Calu3 (cell line): Measurements from ENCODE around the gene UNC13B. TPM values are rescaled to one million over a fixed set of nuclear protein-coding genes. Genes with fewer than 3 reads are reported as not detected.
"Not testable (repeated sequence)": the region's sequence is repeated elsewhere in the genome, so short reads cannot be mapped to it uniquely, and the experiment has no call there.

Source experiments
- BruUV-seq: library from RNA; stranded (reverse); fragments of 400-500 nt; replicated peaks from 2 replicates; lab custom pipeline; 2021; lab: Mats Ljungman, UMichigan
- CTCF ChIA-PET: fragments of 300-600 bp; sonication (Branson Sonifier 250); formaldehyde crosslinking; loops from one replicate; lab custom pipeline; 2022; ENCODE audit warnings: antibody characterized with exemption; lab: Charles Lee
- DNase-seq: peaks from one replicate; pipeline ENCODE4 v3.0.0; 2022
- H3K27ac Mint-ChIP-seq: one replicate; pipeline ENCODE4 v1.8.0; 2022; ENCODE audit warnings: mixed read lengths; ENCODE audit not compliant: unreplicated experiment
- H3K27me3 Mint-ChIP-seq: one replicate; pipeline ENCODE4 v1.8.0; 2022; ENCODE audit warnings: mixed read lengths; ENCODE audit not compliant: unreplicated experiment
- H3K36me3 Mint-ChIP-seq: one replicate; pipeline ENCODE4 v1.8.0; 2022; ENCODE audit warnings: mild to moderate bottlenecking, moderate library complexity, mixed read lengths; ENCODE audit not compliant: insufficient read depth, unreplicated experiment
- H3K4me1 Mint-ChIP-seq: one replicate; pipeline ENCODE4 v1.8.0; 2022; ENCODE audit warnings: mild to moderate bottlenecking, low read depth, mixed read lengths; ENCODE audit not compliant: unreplicated experiment
- H3K4me3 Mint-ChIP-seq: one replicate; pipeline ENCODE4 v1.8.0; 2022; ENCODE audit warnings: mild to moderate bottlenecking, low read depth, moderate library complexity, mixed read lengths; ENCODE audit not compliant: unreplicated experiment
- H3K9me3 Mint-ChIP-seq: one replicate; pipeline ENCODE4 v1.8.0; 2022; ENCODE audit warnings: low read depth, mixed read lengths; ENCODE audit not compliant: unreplicated experiment
- CTCF ChIP-seq: fragments of 200-600 bp; IDR thresholded peaks from one replicate; pipeline ENCODE4 v1.8.0; 2022; ENCODE audit warnings: antibody characterized with exemption; ENCODE audit not compliant: unreplicated experiment
- intact Hi-C: fragments of 100-400 bp; cut with micrococcal nuclease; formaldehyde crosslinking; loops from one replicate; pipeline ENCODE4 v1.10.0; 2022; ENCODE audit not compliant: unreplicated experiment
- total RNA-seq: library from RNA; stranded (reverse); gene quantifications from 2 replicates; pipeline ENCODE4 v1.2.3, GENCODE V29; 2022

Gene UNC13B
- total RNA-seq, 1 experiment from 2014 or later = 20.4 TPM

- intact Hi-C loops = no loop called here
- no peak for TF ChIP-seq CTCF
- BruUV-seq = no TSS peak
- Mint-ChIP-seq H3K4me3 (no peak overlapping the region), H3K36me3 (no peaks in the 10 kb centered on the region), H3K27ac (no peak overlapping the region), H3K4me1 (no peaks in the 10 kb centered on the region), H3K27me3 (no peaks in the 10 kb centered on the region), H3K9me3 (peaks cover 5% of the 10 kb centered on the region)
- no peak for DNase-seq
- CTCF ChIA-PET = no interaction called here
Observed at GRCh38 chr9:35140093-35140492, 21.7 kb upstream of the UNC13B start.

- DNase-seq = no peak
- no peaks in the 10 kb centered on the region for H3K36me3 Mint-ChIP-seq
- CTCF ChIA-PET = no interaction called here
- no TSS peak for BruUV-seq
- TF ChIP-seq CTCF = no peak
- H3K4me3 Mint-ChIP-seq = no peak overlapping the region
- no peak overlapping the region for H3K27ac Mint-ChIP-seq
- intact Hi-C loops = no loop called here
- H3K4me1 Mint-ChIP-seq = no peaks in the 10 kb centered on the region
- H3K27me3 Mint-ChIP-seq = no peaks in the 10 kb centered on the region
- H3K9me3 Mint-ChIP-seq = peaks cover 4% of the 10 kb centered on the region
Observed at GRCh38 chr9:35142037-35142436, 19.8 kb upstream of the UNC13B start.

GRCh38 chr9:35147941-35148563, 13.8 kb upstream of the UNC13B start:
- CTCF ChIA-PET, H3K36me3 Mint-ChIP-seq, H3K27ac Mint-ChIP-seq, BruUV-seq, H3K27me3 Mint-ChIP-seq, H3K4me3 Mint-ChIP-seq, H3K4me1 Mint-ChIP-seq, intact Hi-C loops, DNase-seq: not testable (repeated sequence)
- H3K9me3 Mint-ChIP-seq = peaks cover 16% of the 10 kb centered on the region

- Mint-ChIP-seq H3K27ac (no peak overlapping the region), H3K36me3 (peaks cover 5% of the 10 kb centered on the region), H3K27me3 (no peaks in the 10 kb centered on the region), H3K4me1 (no peaks in the 10 kb centered on the region), H3K4me3 (no peak overlapping the region), H3K9me3 (peaks cover 13% of the 10 kb centered on the region)
- intact Hi-C loops = no loop called here
- CTCF ChIA-PET = no interaction called here
- BruUV-seq = no TSS peak
- DNase-seq = no peak
- TF ChIP-seq CTCF = no peak
Observed at GRCh38 chr9:35152926-35153325, 8.9 kb upstream of the UNC13B start.

- Mint-ChIP-seq H3K4me1 (no peaks in the 10 kb centered on the region), H3K4me3 (no peak overlapping the region), H3K36me3 (peaks cover 10% of the 10 kb centered on the region), H3K27me3 (no peaks in the 10 kb centered on the region), H3K27ac (no peak overlapping the region), H3K9me3 (no peaks in the 10 kb centered on the region)
- DNase-seq = no peak
- TF ChIP-seq CTCF = no peak
- intact Hi-C loops = no loop called here
- CTCF ChIA-PET = interaction anchor here (0.6 kb wide), 2 partner anchors 26 to 478 kb away, joined by 6 read pairs; no protein-coding TSS in a partner anchor
- BruUV-seq = no TSS peak
Observed at GRCh38 chr9:35156781-35157180, 5.0 kb upstream of the UNC13B start.

GRCh38 chr9:35157836-35158235, 4.0 kb upstream of the UNC13B start:
- DNase-seq, H3K4me3 Mint-ChIP-seq, BruUV-seq, H3K4me1 Mint-ChIP-seq, intact Hi-C loops, CTCF ChIA-PET, H3K27ac Mint-ChIP-seq, H3K27me3 Mint-ChIP-seq, H3K9me3 Mint-ChIP-seq: not testable (repeated sequence)
- peaks cover 21% of the 10 kb centered on the region for H3K36me3 Mint-ChIP-seq
